Measurements from ENCODE around the gene CLSTN3. TPM values are rescaled to one million over a fixed set of nuclear protein-coding genes. Genes with fewer than 3 reads are reported as not detected.

CLSTN3 gene
- total RNA-seq, 1 donor from 2014 or later: 134 TPM

- TF ChIP-seq CTCF (IDR thresholded peaks at IDR 0.05; ENCODE audit: unreplicated experiment): no peak
- Mint-ChIP-seq H3K27ac (ENCODE audit: unreplicated experiment) (no peak overlapping the region), H3K4me1 (ENCODE audit: unreplicated experiment) (peaks cover 13% of the 10 kb centered on the region), H3K36me3 (ENCODE audit: low read depth, unreplicated experiment) (peaks cover 6% of the 10 kb centered on the region), H3K27me3 (ENCODE audit: unreplicated experiment) (peaks cover 11% of the 10 kb centered on the region), H3K4me3 (ENCODE audit: unreplicated experiment) (no peak overlapping the region), H3K9me3 (ENCODE audit: unreplicated experiment) (no peaks in the 10 kb centered on the region)
- DNase-seq (ENCODE audit: low spot score): no peak
Observed at GRCh38 chr12:7090222-7090998, 39.8 kb upstream of the CLSTN3 start.

- H3K4me3 Mint-ChIP-seq (ENCODE audit: unreplicated experiment): no peak overlapping the region
- DNase-seq (ENCODE audit: low spot score): no peak
- peaks cover 11% of the 10 kb centered on the region for H3K27me3 Mint-ChIP-seq (ENCODE audit: unreplicated experiment)
- no peaks in the 10 kb centered on the region for H3K9me3 Mint-ChIP-seq (ENCODE audit: unreplicated experiment)
- peaks cover 13% of the 10 kb centered on the region for H3K4me1 Mint-ChIP-seq (ENCODE audit: unreplicated experiment)
- H3K36me3 Mint-ChIP-seq (ENCODE audit: low read depth, unreplicated experiment): peaks cover 6% of the 10 kb centered on the region
- no peak for TF ChIP-seq CTCF (IDR thresholded peaks at IDR 0.05; ENCODE audit: unreplicated experiment)
- no peak overlapping the region for H3K27ac Mint-ChIP-seq (ENCODE audit: unreplicated experiment)
Observed at GRCh38 chr12:7091171-7091570, 39.0 kb upstream of the CLSTN3 start.

- Mint-ChIP-seq H3K27me3 (ENCODE audit: unreplicated experiment) (peaks cover 10% of the 10 kb centered on the region), H3K36me3 (ENCODE audit: low read depth, unreplicated experiment) (peaks cover 4% of the 10 kb centered on the region)
Observed at GRCh38 chr12:7091660-7092228, 38.4 kb upstream of the CLSTN3 start.

GRCh38 chr12:7092229-7092985, 37.8 kb upstream of the CLSTN3 start, which contains the start of gene C1R:
C1R (minus strand) TSS chr12:7092445; CDS start chr12:7092388, 57 bp downstream.
- peak within 1 kb of the TSS; percentile 73 for H3K4me3 Mint-ChIP-seq (ENCODE audit: unreplicated experiment)
- H3K9me3 Mint-ChIP-seq (ENCODE audit: unreplicated experiment): no peaks in the 10 kb centered on the region
- peak; percentile 81 for TF ChIP-seq CTCF (IDR thresholded peaks at IDR 0.05; ENCODE audit: unreplicated experiment)
- H3K36me3 Mint-ChIP-seq (ENCODE audit: low read depth, unreplicated experiment): peaks cover 3% of the 10 kb centered on the region
- peaks cover 9% of the 10 kb centered on the region for H3K27me3 Mint-ChIP-seq (ENCODE audit: unreplicated experiment)
- peaks cover 13% of the 10 kb centered on the region for H3K4me1 Mint-ChIP-seq (ENCODE audit: unreplicated experiment)
- H3K27ac Mint-ChIP-seq (ENCODE audit: unreplicated experiment): no peak within 1 kb of the TSS
- DNase-seq (ENCODE audit: low spot score): peak; percentile 62

More at GRCh38 chr12:7091660-7092228, 38.4 kb upstream of the CLSTN3 start:
- Mint-ChIP-seq H3K9me3 (ENCODE audit: unreplicated experiment) (no peaks in the 10 kb centered on the region), H3K4me3 (ENCODE audit: unreplicated experiment) (peak overlapping the region; percentile 73), H3K4me1 (ENCODE audit: unreplicated experiment) (peaks cover 13% of the 10 kb centered on the region), H3K27ac (ENCODE audit: unreplicated experiment) (no peak overlapping the region)
- no peak for TF ChIP-seq CTCF (IDR thresholded peaks at IDR 0.05; ENCODE audit: unreplicated experiment)
- DNase-seq (ENCODE audit: low spot score): no peak
